BE2C (cell line): ENCODE results near the gene KTN1.
A peak's percentile ranks its signal among the peaks of the same experiment; 100 is the strongest.

Experiments used
- DNase-seq: peaks from one replicate; pipeline ENCODE4 v3.0.0-alpha.2; 2020
- H3K27me3 ChIP-seq: fragments of 250-450 bp; sonication (Bioruptor Pico); 2 replicates; pipeline ENCODE4 v1.5.1; 2020; ENCODE audit warnings: mild to moderate bottlenecking
- H3K36me3 ChIP-seq: fragments of 250-450 bp; sonication (Bioruptor Pico); 2 replicates; pipeline ENCODE4 v1.5.1; 2020; ENCODE audit warnings: mild to moderate bottlenecking
- H3K4me1 ChIP-seq: fragments of 250-450 bp; sonication (Bioruptor Pico); 2 replicates; pipeline ENCODE4 v1.5.1; 2020
- H3K4me3 ChIP-seq: 2 replicates; pipeline ENCODE4 v1.5.1; 2011; ENCODE audit warnings: low read depth, low read length
- H3K9me3 ChIP-seq: fragments of 250-450 bp; sonication (Bioruptor Pico); 2 replicates; pipeline ENCODE4 v1.5.1; 2020
- CTCF ChIP-seq: IDR thresholded peaks from 2 replicates; pipeline ENCODE4 v1.5.1; 2012; ENCODE audit warnings: mild to moderate bottlenecking, low read depth, low read length

KTN1 gene

GRCh38 chr14:55731311-55731872 lies 151.4 kb downstream of the KTN1 start:
- TF ChIP-seq CTCF = no peak
- Histone ChIP-seq H3K4me3 (no peak overlapping the region), H3K4me1 (no peaks in the 10 kb centered on the region), H3K36me3 (no peaks in the 10 kb centered on the region), H3K27me3 (no peaks in the 10 kb centered on the region), H3K9me3 (no peaks in the 10 kb centered on the region)
- DNase-seq = no peak

GRCh38 chr14:55731881-55732498 lies 152.0 kb downstream of the KTN1 start:
- Histone ChIP-seq H3K27me3 (no peaks in the 10 kb centered on the region), H3K4me1 (no peaks in the 10 kb centered on the region), H3K36me3 (no peaks in the 10 kb centered on the region), H3K4me3 (no peak overlapping the region), H3K9me3 (no peaks in the 10 kb centered on the region)
- DNase-seq = peak; percentile 59
- peak; percentile 78 for TF ChIP-seq CTCF

GRCh38 chr14:55733599-55733998 lies 153.6 kb downstream of the KTN1 start:
- H3K4me1 ChIP-seq = no peaks in the 10 kb centered on the region
- H3K4me3 ChIP-seq = no peak overlapping the region
- no peaks in the 10 kb centered on the region for H3K27me3 ChIP-seq
- no peaks in the 10 kb centered on the region for H3K36me3 ChIP-seq
- no peaks in the 10 kb centered on the region for H3K9me3 ChIP-seq
- TF ChIP-seq CTCF = no peak
- DNase-seq = no peak
